Measurements from ENCODE around the gene TBC1D26.
"Not testable (repeated sequence)": the region's sequence is repeated elsewhere in the genome, so short reads cannot be mapped to it uniquely, and the experiment has no call there.

Gene TBC1D26

GRCh38 chr17:15731900-15732299, at the start of gene TBC1D26:
Gene TBC1D26, plus strand, starts transcription at chr17:15732283. Its CDS starts 3,066 bp downstream, at chr17:15735349.
- not testable (repeated sequence) for DNase-seq

- DNase-seq, result not testable (repeated sequence)
Observed at GRCh38 chr17:15683135-15683534, 48.9 kb upstream of the TBC1D26 start.

- peak; percentile 37 for DNase-seq
Observed at GRCh38 chr17:15683824-15684478, 48.1 kb upstream of the TBC1D26 start, which contains the start of gene TRIM16. Gene TRIM16, minus strand, starts transcription at chr17:15684311. Its CDS starts 32,702 bp downstream, at chr17:15651609.

- DNase-seq, result not testable (repeated sequence)
Observed at GRCh38 chr17:15687494-15687893, 44.6 kb upstream of the TBC1D26 start.

- DNase-seq, result not testable (repeated sequence)
Observed at GRCh38 chr17:15698967-15699366, 33.1 kb upstream of the TBC1D26 start.

GRCh38 chr17:15699413-15699924, 32.6 kb upstream of the TBC1D26 start, which contains the start of gene ZNF286A:
Gene ZNF286A, plus strand, starts transcription at chr17:15699752. Its CDS starts 578 bp downstream, at chr17:15700330.
- DNase-seq, result peak; percentile 98

- DNase-seq, result not testable (repeated sequence)
Observed at GRCh38 chr17:15699937-15700336, 32.1 kb upstream of the TBC1D26 start.

GRCh38 chr17:15704239-15704638, 27.8 kb upstream of the TBC1D26 start:
- DNase-seq, result not testable (repeated sequence)

- not testable (repeated sequence) for DNase-seq
Observed at GRCh38 chr17:15704813-15705212, 27.3 kb upstream of the TBC1D26 start.

GRCh38 chr17:15708879-15709278, 23.2 kb upstream of the TBC1D26 start:
- DNase-seq, result not testable (repeated sequence)

- DNase-seq, result not testable (repeated sequence)
Observed at GRCh38 chr17:15716601-15717563, 15.2 kb upstream of the TBC1D26 start.

GRCh38 chr17:15730535-15730934, 1.5 kb upstream of the TBC1D26 start:
- not testable (repeated sequence) for DNase-seq

GRCh38 chr17:15733174-15733789, 1.2 kb downstream of the TBC1D26 start:
- DNase-seq, result not testable (repeated sequence)

- not testable (repeated sequence) for DNase-seq
Observed at GRCh38 chr17:15736578-15736977, 4.5 kb downstream of the TBC1D26 start.

- DNase-seq, result no peak
Observed at GRCh38 chr17:15738066-15738465, 6.0 kb downstream of the TBC1D26 start.

GRCh38 chr17:15739259-15739658, 7.2 kb downstream of the TBC1D26 start:
- not testable (repeated sequence) for DNase-seq

- DNase-seq, result not testable (repeated sequence)
Observed at GRCh38 chr17:15740041-15740440, 8.0 kb downstream of the TBC1D26 start.

- no peak for DNase-seq
Observed at GRCh38 chr17:15740570-15741120, 8.6 kb downstream of the TBC1D26 start.

- no peak for DNase-seq
Observed at GRCh38 chr17:15741624-15742023, 9.5 kb downstream of the TBC1D26 start.

GRCh38 chr17:15742051-15742795, 10.1 kb downstream of the TBC1D26 start:
- DNase-seq, result no peak

- no peak for DNase-seq
Observed at GRCh38 chr17:15742921-15743320, 10.8 kb downstream of the TBC1D26 start.

All from NCI-H1436 (cell line).